ENCODE data around the gene ADARB2.

ADARB2 gene

GRCh38 chr10:1664333-1664964, 72.9 kb downstream of the ADARB2 start:
- ChIA-PET POLR2A (no interaction called here), CTCF (no interaction called here)
- H3K36me3 ChIP-seq (ENCODE audit: control insufficient read depth in 2 of 2, insufficient read depth in 1 of 2, low read length in 2 of 2): no peaks in the 10 kb centered on the region
- H3K27ac ChIP-seq (ENCODE audit: extremely low read depth, low read depth, low read length): no peak overlapping the region
- no peaks in the 10 kb centered on the region for H3K4me1 ChIP-seq (ENCODE audit: control insufficient read depth, insufficient read depth, low read length)
- TF ChIP-seq ZNF707 (tag by site-specific recombination; IDR thresholded peaks at IDR 0.05) (no peak), ZNF423 (tag by site-specific recombination; IDR thresholded peaks at IDR 0.05) (no peak), KLF1 (tag by site-specific recombination; IDR thresholded peaks at IDR 0.05) (no peak), ZNF354C (tag by site-specific recombination; IDR thresholded peaks at IDR 0.05; ENCODE audit: borderline replicate concordance, low read depth) (no peak), ZNF23 (tag by site-specific recombination; IDR thresholded peaks at IDR 0.05; ENCODE audit: borderline replicate concordance) (no peak), TSHZ1 (tag by site-specific recombination; IDR thresholded peaks at IDR 0.05; ENCODE audit: borderline replicate concordance) (no peak), ZNF449 (tag by site-specific recombination; IDR thresholded peaks at IDR 0.05) (no peak), SP7 (tag by site-specific recombination; IDR thresholded peaks at IDR 0.05) (no peak), ZBTB17 (tag by site-specific recombination; IDR thresholded peaks at IDR 0.05) (no peak), ZNF426 (tag by site-specific recombination; IDR thresholded peaks at IDR 0.05) (no peak), ZNF692 (tag by site-specific recombination; IDR thresholded peaks at IDR 0.05) (no peak), OVOL3 (tag by site-specific recombination; IDR thresholded peaks at IDR 0.05) (no peak), ZNF148 (tag by site-specific recombination; IDR thresholded peaks at IDR 0.05; ENCODE audit: borderline replicate concordance) (no peak), IKZF3 (tag by site-specific recombination; IDR thresholded peaks at IDR 0.05) (no peak), ZNF530 (tag by site-specific recombination; IDR thresholded peaks at IDR 0.05; ENCODE audit: low read depth) (no peak), GLI4 (tag by site-specific recombination; IDR thresholded peaks at IDR 0.05) (no peak), MEIS1 (CRISPR knock-in tag; IDR thresholded peaks at IDR 0.05; ENCODE audit: borderline replicate concordance) (no peak), ZNF214 (tag by site-specific recombination; IDR thresholded peaks at IDR 0.05; ENCODE audit: borderline replicate concordance) (no peak), PRDM4 (tag by site-specific recombination; IDR thresholded peaks at IDR 0.05) (no peak), ZBTB26 (tag by site-specific recombination; optimal IDR thresholded peaks at IDR 0.05) (no peak)
- H3K9me3 ChIP-seq (ENCODE audit: control insufficient read depth, insufficient read depth, low read depth, low read length): no peaks in the 10 kb centered on the region
- H3K4me3 ChIP-seq (ENCODE audit: low read depth, low read length): no peak overlapping the region
